DMS79 (cell line): Measurements from ENCODE around the gene FUT2.

Source experiments
- DNase-seq: peaks from one replicate; lab custom pipeline; 2025; lab: John Stamatoyannopoulos, UW

The FUT2 gene

DNA sequence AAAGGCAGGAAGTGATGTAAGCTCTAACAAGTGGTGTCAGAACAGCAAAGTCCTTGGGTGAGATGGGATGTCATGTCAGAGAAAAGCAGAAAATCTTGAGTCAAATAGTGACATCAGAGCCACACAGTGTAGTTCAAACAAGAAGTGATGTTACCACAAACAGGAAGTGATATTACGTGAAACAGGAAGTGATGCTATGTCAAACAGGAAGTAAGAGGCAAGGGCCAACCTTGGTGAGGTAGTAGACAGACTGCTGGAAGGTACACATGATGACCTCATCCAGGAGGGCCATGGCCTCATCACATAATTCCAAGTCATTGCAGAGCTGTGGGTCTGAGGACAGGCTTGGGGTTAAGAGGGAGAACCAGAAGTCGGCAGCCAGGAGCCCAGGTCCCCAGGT lies 30.8 kb downstream of the FUT2 start:
- DNase-seq = no peak

GRCh38 chr19:48728911-48729664 lies 33.3 kb downstream of the FUT2 start:
- no peak for DNase-seq

- DNase-seq = no peak
Measured at GRCh38 chr19:48731452-48731851, 35.7 kb downstream of the FUT2 start.

DNA sequence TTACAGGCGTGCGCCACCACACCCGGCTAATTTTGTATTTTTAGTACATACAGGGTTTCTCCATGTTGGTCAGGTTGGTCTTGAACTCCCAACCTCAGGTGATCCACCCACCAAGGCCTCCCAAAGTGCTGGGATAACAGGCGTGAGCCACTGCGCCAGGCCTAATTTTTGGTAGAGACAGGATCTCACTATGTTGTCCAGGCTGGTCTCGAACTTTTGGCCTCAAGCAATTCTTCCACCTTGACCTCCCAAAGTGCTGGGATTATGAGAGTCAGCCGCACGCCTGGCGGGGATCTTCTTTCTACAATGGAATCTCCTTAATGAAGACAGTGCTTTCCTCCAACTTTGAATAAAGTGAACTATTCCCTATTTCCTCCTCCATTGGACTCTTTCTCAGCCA lies 38.9 kb downstream of the FUT2 start:
- no peak for DNase-seq

DNA sequence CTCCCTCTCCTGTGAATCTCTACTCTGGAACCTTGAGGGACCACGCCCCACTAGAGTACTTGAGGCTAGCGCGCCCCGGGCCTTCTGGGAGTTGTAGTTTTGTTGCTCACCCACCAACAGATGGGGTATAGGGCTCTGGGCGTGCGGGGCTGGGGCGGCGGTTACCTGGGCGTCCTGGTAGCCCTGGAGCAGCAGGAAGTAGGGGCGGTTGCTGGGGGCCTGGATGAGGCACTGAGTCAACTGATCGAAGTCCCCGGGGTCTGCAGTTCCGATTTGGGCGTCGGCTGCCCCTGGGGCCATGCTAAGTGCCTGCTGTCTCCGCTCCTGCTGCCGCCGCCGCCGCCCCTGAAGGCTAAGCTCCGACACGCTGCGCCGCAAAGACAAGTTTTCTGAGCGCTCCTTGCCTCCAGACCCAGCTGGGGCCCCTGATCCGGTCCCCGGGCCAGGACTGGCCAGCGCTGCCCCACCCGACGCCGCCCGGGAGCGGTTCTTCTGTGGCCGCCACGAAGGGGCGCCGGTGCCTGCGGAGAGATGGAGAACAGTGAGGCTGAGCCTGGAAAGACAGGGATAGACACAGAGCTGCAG lies 39.4 kb downstream of the FUT2 start:
- peak; percentile 32 for DNase-seq

GRCh38 chr19:48737360-48737998 lies 41.7 kb downstream of the FUT2 start:
- no peak for DNase-seq

DNA sequence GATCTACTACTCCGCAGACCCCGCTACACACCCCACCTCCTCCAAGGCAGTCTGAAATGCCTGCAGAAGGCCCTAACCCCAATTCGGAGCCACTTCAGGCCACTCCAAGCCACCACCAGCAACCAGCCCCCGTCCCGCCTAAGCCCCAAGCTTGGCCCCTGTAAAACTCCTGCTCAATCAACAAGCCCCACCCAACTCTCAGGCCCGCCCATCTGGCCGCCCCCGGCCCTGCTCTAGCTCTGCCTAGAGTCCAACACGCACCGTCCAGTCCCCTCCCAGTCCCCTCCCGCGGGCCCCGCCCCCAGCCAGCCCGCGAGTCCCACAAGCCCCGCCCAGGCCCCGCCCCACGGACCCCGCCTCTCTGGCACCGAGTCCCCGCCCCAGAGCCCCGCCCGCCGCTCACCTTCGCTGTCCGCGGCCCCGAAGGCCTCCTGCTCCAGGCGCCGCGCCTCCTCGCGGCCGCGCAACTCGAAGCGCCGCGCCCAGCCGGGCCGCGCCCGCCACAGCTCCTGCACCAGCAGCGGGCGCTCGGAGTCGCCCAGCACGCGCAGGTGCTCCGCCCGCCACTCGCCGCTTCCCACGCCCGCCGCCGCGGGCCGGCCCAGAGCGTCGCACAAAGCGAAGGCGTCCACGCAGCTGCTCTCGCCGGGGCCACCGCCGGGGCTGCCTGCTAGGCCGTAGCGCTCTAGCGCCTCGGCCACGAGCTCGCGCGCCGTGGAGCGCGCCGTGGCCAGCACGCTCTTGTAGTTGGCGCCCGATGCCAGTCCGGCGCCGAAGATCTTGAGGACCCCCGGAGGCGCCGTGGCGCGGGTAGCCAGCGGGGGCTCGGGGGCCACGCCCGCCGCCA lies 43.0 kb downstream of the FUT2 start:
- DNase-seq = peak; percentile 78

DNA sequence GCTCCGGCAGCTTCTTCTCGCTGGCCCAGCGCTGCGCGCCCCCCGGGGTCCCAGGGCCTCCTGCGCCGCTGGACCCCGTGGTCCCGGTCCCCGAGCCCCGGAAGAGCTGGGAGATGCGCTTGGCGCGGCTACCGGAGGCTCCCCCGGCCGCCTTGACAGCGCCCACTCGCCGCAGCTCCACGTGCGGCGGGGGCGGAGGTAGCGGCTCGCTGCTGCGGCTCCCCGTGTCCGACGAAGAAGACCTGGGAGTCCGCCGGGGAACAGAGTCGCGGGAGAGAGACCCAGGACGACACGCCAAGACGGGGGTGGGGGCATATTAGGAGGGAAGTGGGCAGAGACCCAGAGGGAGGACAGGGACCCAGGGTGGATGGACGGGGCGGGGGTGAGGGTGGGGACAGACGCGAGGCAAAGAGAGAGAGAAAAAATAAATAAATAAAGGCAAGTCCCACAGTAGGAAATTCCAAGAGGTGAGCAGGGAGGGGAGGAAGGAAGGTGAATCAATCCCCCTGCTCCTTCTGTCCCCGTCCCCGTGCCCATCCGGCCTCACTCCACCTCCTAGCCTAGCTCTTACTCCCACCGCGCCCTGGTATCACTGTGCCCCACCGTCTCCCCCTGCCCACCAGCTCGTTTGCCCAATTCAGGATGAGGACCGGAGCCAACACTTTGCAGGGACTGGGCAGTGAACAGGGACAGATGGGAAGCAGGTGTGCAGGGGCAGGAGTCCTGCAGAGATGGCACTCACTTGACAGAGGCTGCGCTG lies 43.8 kb downstream of the FUT2 start:
- DNase-seq = no peak

DNA sequence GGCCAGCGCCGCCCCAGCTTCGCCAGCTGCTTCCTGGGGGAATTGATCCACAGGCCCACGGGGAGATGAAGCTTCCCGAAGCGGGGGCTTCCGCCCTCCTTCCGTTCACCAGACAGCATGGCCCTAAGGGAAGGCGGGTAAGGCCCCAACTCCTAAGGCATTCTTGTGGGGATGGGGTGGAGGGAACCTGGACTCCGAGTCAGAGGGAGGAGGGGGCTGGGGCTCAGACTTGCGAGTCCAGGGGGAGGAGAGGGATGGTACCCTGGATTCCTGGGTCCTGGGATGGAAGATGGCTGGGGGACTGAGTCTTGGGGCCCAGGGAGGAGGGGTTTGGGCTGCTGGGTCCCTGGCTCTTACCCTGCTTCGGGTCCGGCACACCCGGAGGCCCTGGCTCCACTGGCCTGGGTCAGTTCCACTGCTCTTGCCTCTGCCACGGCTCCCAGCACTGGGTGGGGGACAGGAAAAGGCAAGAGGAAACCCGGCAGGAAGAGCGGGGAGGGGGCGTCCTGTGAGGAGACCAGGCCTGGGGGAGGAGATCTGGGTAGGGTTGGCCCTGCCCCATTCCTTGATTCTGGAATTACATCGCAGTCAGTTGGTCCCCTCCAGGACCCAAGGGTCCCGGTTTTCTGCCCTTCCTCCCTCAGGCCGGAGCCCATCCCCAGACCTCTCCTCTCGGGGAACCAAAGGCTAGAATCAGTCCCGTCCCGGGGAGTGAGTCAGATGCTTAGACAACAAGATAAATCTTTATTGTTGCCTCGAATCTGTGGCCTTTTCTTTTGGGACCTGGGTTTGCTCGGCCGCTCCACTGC lies 44.6 kb downstream of the FUT2 start, which contains the start of gene RASIP1:
TSS of gene RASIP1 (minus strand) at position 447 of the 809 bp plus-strand sequence. CDS start at position 119, 328 bp downstream.
- DNase-seq = no peak

- DNase-seq = no peak
Measured at GRCh38 chr19:48741129-48741999, 45.6 kb downstream of the FUT2 start.

- DNase-seq = no peak
Measured at GRCh38 chr19:48742096-48742495, 46.3 kb downstream of the FUT2 start.

DNA sequence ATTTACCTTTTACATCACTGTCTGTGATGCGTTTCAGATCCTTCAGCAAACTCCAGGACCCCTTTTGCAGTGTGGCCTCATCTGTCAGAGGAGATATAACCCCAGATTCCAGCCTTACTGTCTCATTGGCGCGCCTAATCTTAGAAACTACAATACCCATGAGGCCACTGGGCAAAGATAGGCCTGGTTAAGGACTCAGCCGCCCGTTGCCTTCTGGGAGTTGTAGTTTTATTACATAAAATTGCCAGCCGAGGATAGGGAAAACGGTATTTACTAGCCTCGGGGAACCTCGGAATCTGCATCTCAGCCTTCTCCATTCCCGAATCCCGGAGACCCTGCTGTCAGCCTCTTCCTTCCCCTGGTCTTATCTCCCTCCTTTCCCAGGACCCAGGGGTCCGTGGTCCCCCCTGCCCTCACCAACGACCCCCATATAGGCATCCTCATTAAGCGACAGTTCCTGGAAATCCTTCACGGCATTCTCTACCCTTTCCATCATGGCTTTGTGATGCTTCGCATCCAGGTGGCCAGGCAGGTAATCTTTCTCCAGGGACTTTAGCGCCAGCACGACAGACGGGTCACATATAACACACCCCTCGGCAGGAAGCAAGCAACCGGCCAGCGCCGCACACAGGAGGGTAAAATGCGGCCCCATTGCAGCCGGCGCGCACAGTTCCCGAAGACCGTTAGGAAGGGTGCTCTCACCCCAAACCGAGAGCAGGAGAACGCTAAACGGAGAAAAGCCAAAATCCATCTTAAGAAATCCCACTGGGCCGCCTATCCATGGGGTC lies 49.6 kb downstream of the FUT2 start:
- no peak for DNase-seq

DNA sequence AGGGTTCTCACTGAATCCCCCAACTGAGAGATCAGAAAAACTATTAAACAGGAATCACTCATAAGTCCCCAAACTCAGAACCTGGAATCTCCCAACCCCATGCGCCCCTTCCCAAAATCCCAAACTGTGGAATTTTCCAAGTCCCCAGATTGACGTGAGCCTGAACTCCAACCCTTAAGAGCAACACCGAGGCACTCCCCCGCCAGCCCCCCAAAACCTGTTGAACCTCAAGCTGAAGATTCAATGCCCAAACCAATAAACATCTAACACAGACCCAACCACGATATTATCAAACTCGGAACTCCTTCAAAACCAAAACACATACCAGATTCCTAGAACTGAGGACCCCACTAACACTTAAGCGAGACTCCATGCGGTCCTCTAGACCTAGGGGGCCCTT lies 50.3 kb downstream of the FUT2 start:
- DNase-seq = no peak

- no peak for DNase-seq
Measured at GRCh38 chr19:48746738-48747575, 51.2 kb downstream of the FUT2 start, which contains the start of gene IZUMO1. IZUMO1 (minus strand) TSS chr19:48746909; CDS start chr19:48745859, 1,050 bp downstream.

DNA sequence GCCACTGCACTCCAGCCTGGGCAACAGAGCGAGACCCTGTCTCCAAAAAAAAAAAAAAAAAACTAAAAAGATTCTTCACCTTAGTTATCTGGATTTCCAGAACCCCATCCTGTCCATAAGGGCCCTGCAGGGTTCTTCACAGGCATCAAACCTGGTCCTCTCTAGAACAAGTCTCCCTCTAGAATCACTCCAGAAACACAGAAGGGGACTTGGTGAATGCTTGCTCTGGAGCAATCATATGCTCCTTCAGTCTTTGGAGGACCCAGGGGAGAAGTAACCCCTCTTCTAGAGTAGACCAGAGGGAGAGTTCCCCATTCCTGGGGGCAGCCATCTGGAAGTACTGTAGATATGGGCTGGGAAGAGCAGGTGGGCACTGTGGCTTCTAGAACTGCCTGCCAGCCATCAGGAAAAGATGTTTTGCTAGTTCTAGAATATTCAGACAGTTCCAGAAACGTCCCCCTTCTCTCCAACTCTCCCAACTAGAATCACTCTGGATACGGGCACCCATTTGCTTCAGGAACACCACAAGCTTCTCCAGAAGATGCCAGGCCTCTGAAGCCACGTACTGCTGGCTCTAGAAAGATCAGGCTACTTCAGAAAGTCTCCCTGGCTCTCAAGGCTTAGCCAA lies 53.9 kb downstream of the FUT2 start:
- no peak for DNase-seq

DNA sequence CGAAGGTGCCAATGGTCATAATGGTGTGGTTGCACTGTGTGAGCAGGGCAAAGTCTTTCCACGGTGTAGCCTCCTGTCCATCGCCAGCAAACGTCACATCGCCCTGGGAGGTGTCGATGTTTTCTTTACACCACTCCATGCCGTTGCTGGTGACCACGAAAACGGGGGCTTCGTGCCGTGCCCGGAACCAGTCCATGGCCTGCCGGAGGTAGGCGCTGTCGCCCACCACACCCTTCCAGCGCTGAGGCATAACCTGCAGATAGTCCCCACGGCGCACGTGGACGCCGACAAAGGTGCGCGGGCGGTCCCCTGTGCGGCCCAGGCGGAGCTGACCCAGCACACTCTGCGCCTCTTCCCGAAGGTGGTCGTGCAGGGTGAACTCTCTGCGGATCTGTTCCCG lies 54.6 kb downstream of the FUT2 start:
- no peak for DNase-seq

DNA sequence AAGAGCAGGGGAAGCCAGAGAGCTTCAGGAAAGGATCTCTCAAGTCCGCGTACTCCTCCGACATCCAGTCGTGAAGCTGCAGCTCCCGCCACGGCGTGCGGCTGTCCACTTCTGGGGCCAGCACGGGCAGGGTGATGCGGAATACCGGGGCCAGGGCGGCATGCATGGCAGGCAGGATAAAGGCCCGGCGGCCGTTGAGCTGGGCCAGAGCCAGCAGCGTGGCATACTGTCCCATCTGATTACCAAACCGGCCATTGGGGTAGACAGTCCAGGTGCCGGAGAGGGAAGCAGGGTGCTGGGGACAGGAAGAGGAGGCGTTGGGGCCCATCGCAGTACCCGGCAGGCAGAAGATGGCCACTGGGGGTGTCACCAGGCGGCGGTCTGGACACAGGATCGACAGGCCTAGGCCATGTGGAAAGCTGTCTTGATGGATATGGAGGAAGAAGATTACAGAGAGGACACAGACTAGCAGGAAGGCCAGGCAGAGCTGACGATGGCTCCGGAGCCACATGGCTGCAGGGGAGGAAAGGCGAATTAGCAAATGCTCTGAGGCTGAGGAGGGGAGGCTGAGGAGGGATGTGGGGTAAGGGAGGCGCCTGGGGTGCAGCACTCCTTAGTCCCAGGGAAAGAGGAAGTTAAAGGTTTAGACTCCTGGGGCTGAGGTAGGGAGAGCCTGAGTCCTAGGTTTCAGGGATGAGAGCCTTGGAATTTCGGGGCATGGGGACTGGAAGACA lies 55.2 kb downstream of the FUT2 start:
- DNase-seq = no peak
